Measurements from ENCODE around the gene MFGE8.

MFGE8 gene

GRCh38 chr15:88920186-88920891 lies 7.2 kb upstream of the MFGE8 start:
- no peak for DNase-seq (ENCODE audit: low read depth)

- DNase-seq (ENCODE audit: low read depth) = peak; percentile 95
Observed at GRCh38 chr15:88918738-88919137, 5.6 kb upstream of the MFGE8 start.

DNA sequence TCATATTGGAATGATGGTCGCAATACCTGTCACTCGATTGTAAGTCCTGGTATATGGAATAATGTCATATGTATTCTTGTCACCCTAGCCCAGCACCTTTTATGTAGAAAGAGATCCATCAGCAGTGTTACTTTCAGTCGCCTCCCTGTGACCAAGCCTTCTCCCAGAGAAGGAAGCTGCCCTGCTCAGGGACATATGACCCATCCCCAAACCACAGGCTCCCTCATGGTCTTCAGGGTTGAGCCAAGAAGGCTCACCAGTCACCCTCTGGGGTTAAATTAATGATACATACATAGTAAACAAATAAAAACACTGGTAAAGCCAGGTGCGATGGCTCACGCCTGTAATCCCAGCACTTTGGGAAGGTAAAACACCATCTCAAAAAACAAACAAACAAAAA lies 4.6 kb upstream of the MFGE8 start:
- no peak for DNase-seq (ENCODE audit: low read depth)

DNA sequence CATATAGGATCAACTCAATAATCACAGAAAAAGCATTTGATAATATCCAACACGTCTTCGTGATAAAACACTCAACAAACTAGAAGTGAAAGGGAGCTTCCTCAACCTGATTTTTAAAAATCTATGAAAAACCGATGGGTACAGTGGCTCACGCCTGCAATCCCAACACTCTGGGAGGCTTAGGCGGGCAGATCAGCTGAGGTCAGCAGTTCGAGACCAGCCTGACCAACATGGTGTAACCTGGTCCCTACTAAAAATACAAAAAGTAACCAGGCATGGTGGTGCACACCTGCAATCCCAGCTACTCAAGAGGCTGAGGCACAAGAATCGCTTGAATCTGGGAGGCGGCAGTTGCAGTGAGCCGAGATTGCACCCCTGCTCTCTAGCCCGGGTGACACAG lies 2.2 kb upstream of the MFGE8 start:
- no peak for DNase-seq (ENCODE audit: low read depth)

GRCh38 chr15:88913850-88914169 lies 631 bp upstream of the MFGE8 start:
- DNase-seq (ENCODE audit: low read depth) = no peak

GRCh38 chr15:88912500-88912921 lies 668 bp downstream of the MFGE8 start:
- DNase-seq (ENCODE audit: low read depth) = no peak

- no peak for DNase-seq (ENCODE audit: low read depth)
Observed at GRCh38 chr15:88911766-88912118, 1.4 kb downstream of the MFGE8 start.

DNA sequence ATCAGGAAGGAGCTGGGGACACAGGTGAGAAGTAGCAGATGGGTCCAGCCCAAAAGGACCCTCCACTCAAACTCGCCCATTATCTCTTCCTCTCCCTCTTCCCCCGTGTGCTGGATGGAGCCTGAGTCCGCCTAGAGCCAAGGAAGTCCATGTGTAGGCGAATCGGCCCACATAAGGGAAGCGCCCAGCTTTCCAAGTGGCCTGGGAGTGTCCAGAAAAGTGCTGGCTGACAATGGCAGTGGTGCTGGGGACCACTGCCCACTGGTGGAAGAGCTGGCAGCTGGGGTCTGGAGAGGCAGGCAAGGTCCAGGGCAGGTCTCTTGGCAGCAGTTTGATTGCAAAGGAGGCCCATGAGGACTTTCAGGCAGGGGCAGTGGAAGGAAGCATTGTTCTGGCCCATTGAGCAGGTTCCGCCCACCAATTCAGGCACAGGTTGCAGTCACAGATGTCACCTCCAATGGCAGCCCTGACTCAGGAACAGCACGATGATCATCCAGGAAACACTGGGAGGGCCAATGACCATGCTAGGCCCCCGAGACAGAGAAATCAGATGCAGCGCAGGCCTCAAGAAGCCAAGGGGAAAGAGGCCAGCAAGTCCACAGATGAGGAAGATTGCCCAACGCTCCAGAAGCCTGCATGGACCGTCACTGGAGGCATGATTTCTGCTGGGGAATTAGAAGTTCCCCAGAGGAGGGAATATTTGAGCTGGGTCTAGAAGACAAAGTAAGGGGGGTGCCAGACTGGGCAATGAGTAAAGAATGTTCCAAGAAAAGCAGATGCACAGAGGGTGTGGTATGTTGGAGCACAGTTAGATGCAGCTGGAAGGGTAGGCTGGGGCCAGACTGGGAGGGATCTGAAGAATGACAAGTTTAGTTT lies 3.0 kb downstream of the MFGE8 start:
- no peak for DNase-seq (ENCODE audit: low read depth)

DNA sequence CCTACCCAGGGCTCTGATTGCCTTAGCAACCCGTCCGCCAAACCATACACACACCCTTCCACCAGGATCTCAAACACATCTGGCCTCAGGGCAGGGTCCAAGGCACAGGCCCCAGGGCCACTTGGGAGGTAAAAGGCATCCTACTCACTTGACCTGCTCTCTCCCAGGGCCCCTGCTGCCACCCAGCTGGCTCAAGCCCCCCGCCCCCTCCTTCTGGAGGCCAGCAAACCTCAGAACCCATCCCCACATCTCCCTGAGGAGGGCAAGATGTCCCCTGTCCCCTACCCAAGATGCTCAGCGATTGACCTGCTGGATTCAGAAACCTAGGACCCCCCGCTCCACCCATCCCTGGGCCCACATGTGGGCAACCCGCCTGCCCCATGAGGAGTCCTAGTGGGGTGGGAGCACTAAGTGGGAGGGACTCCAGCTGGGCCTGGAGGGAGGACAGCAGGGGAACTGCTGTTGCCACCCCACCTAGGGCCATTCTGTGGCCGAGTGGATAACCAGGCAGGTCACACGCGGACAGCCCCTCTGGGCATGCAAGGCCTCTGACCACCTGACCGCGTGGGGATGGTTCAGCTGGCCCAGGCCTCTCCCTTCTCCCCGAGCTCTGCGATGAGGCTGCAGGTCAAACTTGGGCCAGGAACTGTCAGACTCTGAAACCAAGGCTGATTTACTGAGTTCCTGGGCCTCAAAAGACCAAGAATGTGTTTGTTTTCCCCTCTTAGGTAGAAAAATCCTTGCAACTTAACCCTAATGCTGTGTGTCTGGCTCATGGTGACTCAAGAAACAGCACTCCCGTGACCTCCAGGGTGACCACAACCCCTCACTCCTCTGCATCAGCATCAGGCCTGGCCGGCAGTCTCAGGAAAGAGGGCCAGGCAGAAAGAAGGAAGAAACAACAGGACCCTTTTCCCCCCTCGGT lies 4.2 kb downstream of the MFGE8 start:
- DNase-seq (ENCODE audit: low read depth) = no peak

GRCh38 chr15:88908123-88908522 lies 5.1 kb downstream of the MFGE8 start:
- no peak for DNase-seq (ENCODE audit: low read depth)

- no peak for DNase-seq (ENCODE audit: low read depth)
Observed at GRCh38 chr15:88907111-88907510, 6.1 kb downstream of the MFGE8 start.

GRCh38 chr15:88906551-88906950 lies 6.6 kb downstream of the MFGE8 start:
- DNase-seq (ENCODE audit: low read depth) = no peak

GRCh38 chr15:88906130-88906529 lies 7.0 kb downstream of the MFGE8 start:
- DNase-seq (ENCODE audit: low read depth) = no peak

DNA sequence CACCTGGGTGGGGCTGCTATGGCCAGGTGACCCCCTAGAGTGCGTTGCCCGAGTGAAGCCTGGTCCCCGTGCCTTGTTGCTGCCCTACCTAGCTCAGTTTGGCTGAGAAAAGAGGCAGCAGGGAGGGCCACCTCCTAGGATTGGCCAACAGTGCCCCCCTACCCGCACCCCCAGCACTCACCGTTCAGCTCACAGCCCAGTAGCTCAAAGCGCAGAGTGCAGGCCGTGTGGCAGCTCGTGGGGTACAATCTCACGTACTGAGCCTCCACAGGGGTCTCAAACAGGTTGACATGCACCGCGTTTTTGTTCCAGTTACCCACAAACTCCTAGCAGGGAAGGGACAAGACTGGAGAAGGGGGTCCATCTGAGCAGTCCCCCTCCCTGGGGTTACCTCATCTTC lies 7.6 kb downstream of the MFGE8 start:
- no peak for DNase-seq (ENCODE audit: low read depth)

DNA sequence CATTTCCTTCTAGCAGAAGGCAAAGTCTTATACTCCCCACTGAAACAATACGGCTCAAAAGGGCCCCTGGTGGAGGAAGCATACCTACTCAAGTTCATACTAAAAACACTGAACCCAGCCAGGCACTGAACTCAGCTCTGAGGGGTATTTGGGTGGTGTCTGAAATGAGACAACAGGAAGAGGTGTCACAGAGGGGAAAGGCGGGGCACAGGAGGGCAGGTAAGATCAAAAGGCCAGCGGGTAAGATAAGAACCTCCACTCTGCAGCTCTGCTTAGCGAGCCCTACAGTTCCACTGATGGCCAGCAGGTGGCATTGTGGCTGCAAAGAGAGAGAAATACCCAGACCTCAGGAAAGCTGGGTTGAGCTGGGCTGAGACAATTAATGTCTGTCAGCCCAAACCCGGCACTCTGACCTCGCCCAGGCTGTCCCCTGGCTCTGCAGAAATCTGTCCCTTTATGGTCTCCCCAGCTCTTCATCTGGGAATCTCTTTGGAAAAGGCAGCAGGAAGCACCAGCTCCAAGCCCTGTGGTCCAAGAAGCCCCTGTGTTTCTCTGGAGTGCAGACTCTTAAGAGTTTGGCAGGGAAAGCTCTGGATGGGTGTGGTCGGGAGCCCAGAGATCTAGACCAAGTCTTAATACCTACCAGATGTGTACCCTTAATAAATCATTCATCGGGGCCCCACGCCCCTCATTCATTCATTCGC lies 8.4 kb downstream of the MFGE8 start:
- peak; percentile 39 for DNase-seq (ENCODE audit: low read depth)

GRCh38 chr15:88904257-88904623 lies 8.9 kb downstream of the MFGE8 start:
- no peak for DNase-seq (ENCODE audit: low read depth)

- no peak for DNase-seq (ENCODE audit: low read depth)
Observed at GRCh38 chr15:88902846-88903245, 10.3 kb downstream of the MFGE8 start.

GRCh38 chr15:88902221-88902835 lies 10.9 kb downstream of the MFGE8 start:
- no peak for DNase-seq (ENCODE audit: low read depth)

DNA sequence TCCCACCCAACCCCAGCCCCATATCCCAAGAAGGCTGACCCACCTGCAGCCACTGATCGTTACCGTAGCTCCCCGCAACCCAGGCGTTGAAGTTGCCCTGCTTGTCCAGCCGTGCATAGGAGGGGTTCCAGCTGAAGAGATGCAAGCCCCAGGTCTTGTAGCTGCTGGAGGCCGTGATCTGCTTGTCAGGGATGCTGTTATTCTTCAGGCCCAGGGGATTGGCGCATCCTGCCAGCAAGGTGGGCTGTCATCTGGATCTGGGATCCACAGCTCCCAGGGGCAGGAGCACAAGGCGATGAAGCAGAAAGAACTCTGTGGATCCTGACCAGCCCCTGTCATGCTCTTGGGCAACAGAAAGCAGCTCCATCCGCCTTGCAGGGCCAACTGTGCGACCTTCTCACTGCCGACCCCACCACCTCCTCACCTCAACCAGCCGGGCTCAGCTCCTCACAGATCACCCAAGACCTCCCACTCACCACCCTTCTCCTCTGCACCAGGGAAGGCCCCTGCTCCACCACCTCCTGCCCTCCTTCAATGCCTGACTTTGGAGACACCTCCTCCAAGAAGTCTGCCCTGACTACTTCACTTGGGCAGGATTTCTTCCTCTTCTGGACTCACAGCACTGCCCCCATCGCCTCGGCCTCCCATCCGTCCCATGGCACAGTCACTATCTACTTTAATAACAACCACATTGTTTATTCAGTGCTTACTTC lies 11.5 kb downstream of the MFGE8 start:
- no peak for DNase-seq (ENCODE audit: low read depth)

DNA sequence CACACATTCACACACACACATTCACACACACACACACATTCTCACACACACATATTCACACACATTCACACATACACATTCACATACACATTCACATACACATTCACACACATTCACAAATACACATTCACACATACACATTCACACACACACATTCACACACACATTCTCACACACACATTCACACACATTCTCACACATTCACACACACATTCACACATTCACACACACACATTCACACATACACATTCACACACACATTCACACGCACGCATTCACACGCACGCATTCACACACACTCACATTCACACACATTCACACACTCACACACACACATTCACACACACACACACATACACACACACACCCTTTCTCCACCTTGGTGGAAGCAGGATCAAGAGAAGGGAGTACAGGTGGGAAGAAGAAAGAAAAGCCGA lies 12.2 kb downstream of the MFGE8 start:
- no peak for DNase-seq (ENCODE audit: low read depth)
